NCI-H1417 (cell line): ENCODE results near the gene C11orf98.
"Not testable (repeated sequence)": the region's sequence is repeated elsewhere in the genome, so short reads cannot be mapped to it uniquely, and the experiment has no call there.

Experiments used
- DNase-seq, 3 experiments: peaks; one replicate each; lab custom pipeline; 2025; lab: John Stamatoyannopoulos, UW

Gene C11orf98

GRCh38 chr11:62650283-62650682 is 14.7 kb downstream of the C11orf98 start:
- DNase-seq = not testable (repeated sequence)

GRCh38 chr11:62649486-62649885 is 15.5 kb downstream of the C11orf98 start:
- DNase-seq = no peak

- no peak for DNase-seq
These were observed 16.0 kb downstream of the C11orf98 start for GRCh38 chr11:62648967-62649364.

GRCh38 chr11:62648185-62648966 is 16.6 kb downstream of the C11orf98 start:
- no peak for DNase-seq

GRCh38 chr11:62647609-62648005 is 17.4 kb downstream of the C11orf98 start:
- no peak for DNase-seq

GRCh38 chr11:62646825-62647608 is 18.0 kb downstream of the C11orf98 start:
- no peak for DNase-seq

GRCh38 chr11:62645946-62646824 is 18.8 kb downstream of the C11orf98 start, which contains the start of gene GANAB:
Gene GANAB (minus strand): TSS chr11:62646613. CDS start chr11:62646599, 14 bp downstream.
- peak; percentile 98 to 99 (median 98) for DNase-seq

- no peak for DNase-seq
These were observed 19.4 kb downstream of the C11orf98 start for GRCh38 chr11:62645671-62645945.

GRCh38 chr11:62644220-62644619 is 20.8 kb downstream of the C11orf98 start:
- DNase-seq = no peak

GRCh38 chr11:62632492-62632891 is 32.5 kb downstream of the C11orf98 start:
- no peak for DNase-seq

- DNase-seq = no peak
These were observed 37.3 kb downstream of the C11orf98 start for GRCh38 chr11:62627713-62628112.

GRCh38 chr11:62622476-62623089 is 42.4 kb downstream of the C11orf98 start:
- DNase-seq = no peak

GRCh38 chr11:62621567-62622470 is 43.2 kb downstream of the C11orf98 start, which contains the start of gene B3GAT3:
Gene B3GAT3 (minus strand): TSS chr11:62621986. CDS start chr11:62621947, 39 bp downstream.
- peak; percentile 98 to 100 (median 99) for DNase-seq

- no peak for DNase-seq
These were observed 43.9 kb downstream of the C11orf98 start for GRCh38 chr11:62621027-62621566.

- not testable (repeated sequence) for DNase-seq
These were observed 48.1 kb downstream of the C11orf98 start for GRCh38 chr11:62616957-62617356.

- DNase-seq = no peak
These were observed 49.5 kb downstream of the C11orf98 start for GRCh38 chr11:62615521-62615920.

- DNase-seq = no peak
These were observed 50.7 kb downstream of the C11orf98 start for GRCh38 chr11:62614275-62614674.

GRCh38 chr11:62613291-62613778 is 51.7 kb downstream of the C11orf98 start:
- no peak for DNase-seq
